H1 (cell line): ENCODE data around the gene STIM2. TPM values are rescaled to one million over a fixed set of nuclear protein-coding genes. Genes with fewer than 3 reads are reported as not detected.

Experiments used
- CEBPB ChIP-seq: IDR thresholded peaks from 2 replicates; pipeline ENCODE4 v1.6.1; 2012; ENCODE audit warnings: low read depth, low read length
- CHD1 ChIP-seq: IDR thresholded peaks from 2 replicates; pipeline ENCODE4 v1.6.1; 2012; ENCODE audit warnings: low read depth, low read length, improper control_type of control experiment
- E2F6 ChIP-seq: IDR thresholded peaks from 2 replicates; pipeline ENCODE4 v1.6.1; 2012; ENCODE audit warnings: inconsistent platforms
- EGR1 ChIP-seq: IDR thresholded peaks from 2 replicates; pipeline ENCODE4 v1.6.1; 2011; ENCODE audit warnings: low read depth, low read length, borderline replicate concordance
- NANOG ChIP-seq: IDR thresholded peaks from 2 replicates; pipeline ENCODE4 v1.6.1; 2011; ENCODE audit warnings: low read length, low read depth, mild to moderate bottlenecking, inconsistent platforms; ENCODE audit not compliant: insufficient read depth, poor library complexity, severe bottlenecking
- polyA plus RNA-seq, 7 experiments: library from polyadenylated mRNA; depleted of rRNA in 3 of 7; stranded (reverse) in 5 of 7; unstranded in 2 of 7; fragments of >200 nt in 5 of 7; fragments of 200-250 nt in 2 of 7; gene quantifications; 1 replicate in 5 of 7; 2 replicates in 1 of 7; 4 replicates in 1 of 7; pipeline versions ENCODE4 v1.2.1 to v1.2.3, GENCODE V29; 2011 to 2013; ENCODE audit warnings: missing spikeins in 2 of 7, mixed read lengths in 2 of 7
- total RNA-seq: library from RNA; stranded (reverse); fragmentation: NEBNext Ultra II Directional; extraction: Animal tissue kit (Norgen Biotek cat#: 25700); gene quantifications from 2 replicates; pipeline ENCODE4 v1.2.1, GENCODE V29; 2021

STIM2 gene
- total and polyA plus RNA-seq, 2 of the 8 experiments (the other 6 are each of a cell fraction or from before 2014, with no cell fraction given) = 22.9 to 23.0 TPM

- TF ChIP-seq CHD1 (no peak), E2F6 (no peak), CEBPB (no peak), NANOG (no peak), EGR1 (no peak)
Measured at GRCh38 chr4:26993967-26994366, 133.3 kb downstream of the STIM2 start (continued).
